Caco-2 (cell line): ENCODE measurements around the gene CREB1. TPM values are rescaled to one million over a fixed set of nuclear protein-coding genes. Genes with fewer than 3 reads are reported as not detected.

Experiments
- BruUV-seq: library from RNA; stranded (reverse); fragments of 400-500 nt; replicated peaks from 2 replicates; lab custom pipeline; 2021; lab: Mats Ljungman, UMichigan
- CTCF ChIA-PET: fragments of 300-600 bp; sonication (Branson Sonifier 250); formaldehyde crosslinking; loops from one replicate; lab custom pipeline; 2022; ENCODE audit warnings: antibody characterized with exemption; lab: Charles Lee
- POLR2A ChIA-PET: fragments of 300-600 bp; sonication (Branson Sonifier 250); formaldehyde crosslinking; loops from one replicate; lab custom pipeline; 2022; ENCODE audit warnings: antibody characterized with exemption; lab: Charles Lee
- DNase-seq, 2 experiments: peaks; one replicate each; pipeline versions ENCODE4 v3.0.0 to v3.0.0-alpha.2; 2020 to 2022
- H3K27me3 ChIP-seq: replicated peaks from 2 replicates; pipeline ENCODE4 v1.6.0; 2011; ENCODE audit warnings: low read length; ENCODE audit not compliant: control insufficient read depth, insufficient read depth
- H3K36me3 ChIP-seq: 2 replicates; pipeline ENCODE4 v1.5.1; 2011; ENCODE audit warnings: low read length; ENCODE audit not compliant: control insufficient read depth, insufficient read depth
- H3K4me1 ChIP-seq: fragments of 250-450 bp; sonication (Bioruptor Pico); 2 replicates; pipeline ENCODE4 v1.5.1; 2020; ENCODE audit warnings: mild to moderate bottlenecking
- H3K4me3 ChIP-seq: 2 replicates; pipeline ENCODE4 v1.5.1; 2011; ENCODE audit warnings: low read depth, mild to moderate bottlenecking, control low read depth, low read length
- H3K9me3 ChIP-seq: fragments of 250-450 bp; sonication (Bioruptor Pico); 2 replicates; pipeline ENCODE4 v1.5.1; 2020; ENCODE audit warnings: mild to moderate bottlenecking, moderate library complexity
- H3K27ac Mint-ChIP-seq: one replicate; pipeline ENCODE4 v1.8.0; 2022; ENCODE audit warnings: mixed read lengths; ENCODE audit not compliant: unreplicated experiment
- H3K27me3 Mint-ChIP-seq: one replicate; pipeline ENCODE4 v1.8.0; 2022; ENCODE audit warnings: mixed read lengths; ENCODE audit not compliant: insufficient read depth, unreplicated experiment
- H3K36me3 Mint-ChIP-seq: one replicate; pipeline ENCODE4 v1.8.0; 2022; ENCODE audit warnings: mild to moderate bottlenecking, mixed read lengths; ENCODE audit not compliant: insufficient read depth, unreplicated experiment
- H3K4me1 Mint-ChIP-seq: one replicate; pipeline ENCODE4 v1.8.0; 2022; ENCODE audit warnings: low read depth, mixed read lengths; ENCODE audit not compliant: unreplicated experiment
- H3K4me3 Mint-ChIP-seq: one replicate; pipeline ENCODE4 v1.8.0; 2022; ENCODE audit warnings: mild to moderate bottlenecking, moderate library complexity, mixed read lengths; ENCODE audit not compliant: unreplicated experiment
- H3K9me3 Mint-ChIP-seq: one replicate; pipeline ENCODE4 v1.8.0; 2022; ENCODE audit warnings: mixed read lengths; ENCODE audit not compliant: unreplicated experiment
- intact Hi-C: fragments of 100-400 bp; cut with micrococcal nuclease; formaldehyde crosslinking; loops from one replicate; pipeline ENCODE4 v1.10.0; 2022; ENCODE audit not compliant: unreplicated experiment
- total RNA-seq: library from RNA; stranded (reverse); gene quantifications from 2 replicates; pipeline ENCODE4 v1.2.3, GENCODE V29; 2022
- TF ChIP-seq, protein P1 (sequence below), 2 experiments: fragments of 200-600 bp in 1 of 2; IDR thresholded peaks; 1 replicate in 1 of 2; 2 replicates in 1 of 2; pipeline versions ENCODE4 v1.5.1 to v1.8.0; 2011 to 2022; ENCODE audit warnings: antibody characterized with exemption in 1 of 2, control low read depth in 1 of 2, inconsistent platforms in 1 of 2, low read depth in 1 of 2, low read length in 1 of 2, mild to moderate bottlenecking in 1 of 2, moderate library complexity in 1 of 2; ENCODE audit not compliant: insufficient read depth in 1 of 2, severe bottlenecking in 1 of 2, unreplicated experiment in 1 of 2

Gene CREB1
- total RNA-seq, 1 experiment from 2014 or later: 59.0 TPM

DNA sequence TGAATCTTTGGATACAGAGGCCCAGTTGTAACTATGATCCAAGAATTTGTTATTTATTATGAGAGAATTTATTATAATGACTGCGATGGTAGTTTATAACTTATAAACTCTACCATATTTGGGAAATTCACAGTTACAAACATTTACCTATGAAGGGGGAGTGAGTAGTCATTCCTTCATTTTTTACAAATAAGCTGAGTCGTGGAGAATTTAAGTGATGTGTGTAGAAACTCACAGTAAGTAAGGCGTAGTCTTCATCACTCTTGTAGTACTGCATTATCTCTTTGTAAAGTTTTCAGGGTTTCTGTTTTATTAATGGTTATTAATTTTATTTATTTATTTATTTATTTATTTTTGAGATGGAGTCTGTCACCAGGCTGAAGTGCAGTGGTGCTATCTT, 13.5 kb downstream of the CREB1 start:
- CTCF ChIA-PET: no interaction called here
- POLR2A ChIA-PET: no interaction called here

DNA sequence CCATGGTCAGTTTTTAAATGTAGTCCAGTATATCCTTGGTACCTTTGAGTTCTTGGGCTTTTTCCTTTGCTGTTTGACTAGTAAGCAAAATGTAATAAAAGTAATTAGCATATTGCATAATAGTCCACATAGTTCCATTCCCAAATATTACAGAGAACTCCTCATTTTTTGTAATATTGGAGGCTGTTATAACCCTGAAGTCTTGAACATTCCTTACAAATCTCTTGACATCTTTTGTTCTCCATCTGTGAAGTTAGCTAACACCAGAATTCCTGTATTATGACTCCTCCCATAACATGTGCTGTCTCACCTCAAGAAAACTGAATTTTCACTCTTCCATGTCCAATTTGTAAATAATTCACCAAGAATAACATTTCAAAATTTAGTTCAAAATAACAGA, 17.1 kb downstream of the CREB1 start:
- Mint-ChIP-seq H3K27ac (no peak overlapping the region), H3K36me3 (peaks cover 6% of the 10 kb centered on the region), H3K9me3 (no peaks in the 10 kb centered on the region), H3K4me3 (no peak overlapping the region), H3K27me3 (no peaks in the 10 kb centered on the region), H3K4me1 (no peaks in the 10 kb centered on the region)
- DNase-seq: no peak
- TF ChIP-seq, protein P1, sequence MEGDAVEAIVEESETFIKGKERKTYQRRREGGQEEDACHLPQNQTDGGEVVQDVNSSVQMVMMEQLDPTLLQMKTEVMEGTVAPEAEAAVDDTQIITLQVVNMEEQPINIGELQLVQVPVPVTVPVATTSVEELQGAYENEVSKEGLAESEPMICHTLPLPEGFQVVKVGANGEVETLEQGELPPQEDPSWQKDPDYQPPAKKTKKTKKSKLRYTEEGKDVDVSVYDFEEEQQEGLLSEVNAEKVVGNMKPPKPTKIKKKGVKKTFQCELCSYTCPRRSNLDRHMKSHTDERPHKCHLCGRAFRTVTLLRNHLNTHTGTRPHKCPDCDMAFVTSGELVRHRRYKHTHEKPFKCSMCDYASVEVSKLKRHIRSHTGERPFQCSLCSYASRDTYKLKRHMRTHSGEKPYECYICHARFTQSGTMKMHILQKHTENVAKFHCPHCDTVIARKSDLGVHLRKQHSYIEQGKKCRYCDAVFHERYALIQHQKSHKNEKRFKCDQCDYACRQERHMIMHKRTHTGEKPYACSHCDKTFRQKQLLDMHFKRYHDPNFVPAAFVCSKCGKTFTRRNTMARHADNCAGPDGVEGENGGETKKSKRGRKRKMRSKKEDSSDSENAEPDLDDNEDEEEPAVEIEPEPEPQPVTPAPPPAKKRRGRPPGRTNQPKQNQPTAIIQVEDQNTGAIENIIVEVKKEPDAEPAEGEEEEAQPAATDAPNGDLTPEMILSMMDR (IDR thresholded peaks at IDR 0.05; ENCODE audit: insufficient read depth in 1 of 2, low read depth in 1 of 2, low read length in 1 of 2, severe bottlenecking in 1 of 2, unreplicated experiment in 1 of 2): no peak
- H3K4me3 ChIP-seq: no peak overlapping the region
- no peaks in the 10 kb centered on the region for H3K27me3 ChIP-seq
- no peaks in the 10 kb centered on the region for H3K36me3 ChIP-seq
- intact Hi-C loops: no loop called here
- peaks cover 4% of the 10 kb centered on the region; the same call in 1 of the 2 replicates for H3K4me1 ChIP-seq
- no TSS peak for BruUV-seq
- no peaks in the 10 kb centered on the region for H3K9me3 ChIP-seq
- CTCF ChIA-PET: no interaction called here
- POLR2A ChIA-PET: no interaction called here

More for the DNA sequence above, 13.5 kb downstream of the CREB1 start:
- H3K27me3 Mint-ChIP-seq: no peaks in the 10 kb centered on the region
- H3K4me1 Mint-ChIP-seq: peaks cover 7% of the 10 kb centered on the region
- DNase-seq: no peak
- BruUV-seq: no TSS peak
- no peak overlapping the region for H3K4me3 ChIP-seq
- H3K27me3 ChIP-seq: no peaks in the 10 kb centered on the region
- intact Hi-C loops: no loop called here
- H3K9me3 Mint-ChIP-seq: no peaks in the 10 kb centered on the region
- no peaks in the 10 kb centered on the region for H3K9me3 ChIP-seq
- H3K36me3 ChIP-seq: no peaks in the 10 kb centered on the region
- H3K27ac Mint-ChIP-seq: no peak overlapping the region
- 0 out of 2 replicates have a peak, but pooled peaks cover 4% of the 10 kb centered on the region for H3K4me1 ChIP-seq
- H3K4me3 Mint-ChIP-seq: no peak overlapping the region
- H3K36me3 Mint-ChIP-seq: peaks cover 6% of the 10 kb centered on the region
- TF ChIP-seq, protein P1 (IDR thresholded peaks at IDR 0.05; ENCODE audit: insufficient read depth in 1 of 2, low read depth in 1 of 2, low read length in 1 of 2, severe bottlenecking in 1 of 2, unreplicated experiment in 1 of 2): no peak

DNA sequence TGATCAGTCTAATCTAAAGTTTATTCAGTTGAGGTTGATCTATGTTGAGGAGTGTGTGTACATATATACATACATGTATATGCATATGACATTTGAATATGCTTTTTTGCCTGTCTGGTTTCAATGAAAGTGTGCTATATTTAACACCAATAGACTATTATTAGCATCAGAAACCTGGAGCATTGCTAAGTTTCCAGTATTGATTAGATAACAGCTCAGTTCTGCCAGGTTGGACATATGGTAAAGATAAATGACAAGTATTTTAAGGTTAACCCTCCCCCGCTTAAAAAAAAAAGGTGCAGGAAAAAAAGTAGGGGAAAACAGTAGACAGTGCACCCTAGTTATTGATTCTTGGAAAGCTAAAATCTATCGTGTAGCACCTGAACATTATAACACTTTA, 19.4 kb downstream of the CREB1 start:
- TF ChIP-seq, protein P1 (IDR thresholded peaks at IDR 0.05; ENCODE audit: insufficient read depth in 1 of 2, low read depth in 1 of 2, low read length in 1 of 2, severe bottlenecking in 1 of 2, unreplicated experiment in 1 of 2): no peak
- intact Hi-C loops: no loop called here
- Mint-ChIP-seq H3K4me1 (no peaks in the 10 kb centered on the region), H3K4me3 (no peak overlapping the region), H3K36me3 (peaks cover 6% of the 10 kb centered on the region), H3K27ac (no peak overlapping the region), H3K27me3 (no peaks in the 10 kb centered on the region), H3K9me3 (no peaks in the 10 kb centered on the region)
- no TSS peak for BruUV-seq
- no peaks in the 10 kb centered on the region for H3K9me3 ChIP-seq
- H3K4me1 ChIP-seq: peaks cover 4% of the 10 kb centered on the region; the same call in 1 of the 2 replicates
- no peak overlapping the region for H3K4me3 ChIP-seq
- DNase-seq: no peak
- H3K36me3 ChIP-seq: no peaks in the 10 kb centered on the region
- CTCF ChIA-PET: no interaction called here
- POLR2A ChIA-PET: no interaction called here
- no peaks in the 10 kb centered on the region for H3K27me3 ChIP-seq
